HG03342 (cell line): Measurements from ENCODE around the gene LIN28B.

Source experiments
- ATAC-seq: cut with Tn5 transposase; IDR thresholded peaks from one replicate; pipeline ENCODE4 v1.9.1; 2021; ENCODE audit warnings: mild to moderate bottlenecking, moderate library complexity; ENCODE audit not compliant: unreplicated experiment

Gene LIN28B

DNA sequence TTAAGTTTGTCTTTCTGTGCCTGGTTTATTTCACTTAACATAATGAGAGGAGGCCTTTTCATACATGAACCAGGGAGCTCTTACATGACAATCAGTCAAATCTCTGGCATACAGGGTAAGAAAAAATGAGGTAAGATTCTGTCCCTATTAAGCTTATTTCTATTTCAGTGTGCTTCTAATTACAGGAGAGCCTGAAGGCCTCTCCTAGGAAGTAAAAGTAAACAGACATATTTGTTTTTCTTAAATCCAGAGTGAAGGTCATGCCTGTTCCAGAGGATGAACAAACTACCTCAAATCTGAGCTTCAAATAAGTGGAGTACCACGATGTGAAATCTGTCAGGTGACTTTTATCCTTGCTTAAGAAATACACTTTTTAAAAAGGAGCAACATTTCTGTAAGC lies 150.3 kb downstream of the LIN28B start:
- no peak for ATAC-seq

DNA sequence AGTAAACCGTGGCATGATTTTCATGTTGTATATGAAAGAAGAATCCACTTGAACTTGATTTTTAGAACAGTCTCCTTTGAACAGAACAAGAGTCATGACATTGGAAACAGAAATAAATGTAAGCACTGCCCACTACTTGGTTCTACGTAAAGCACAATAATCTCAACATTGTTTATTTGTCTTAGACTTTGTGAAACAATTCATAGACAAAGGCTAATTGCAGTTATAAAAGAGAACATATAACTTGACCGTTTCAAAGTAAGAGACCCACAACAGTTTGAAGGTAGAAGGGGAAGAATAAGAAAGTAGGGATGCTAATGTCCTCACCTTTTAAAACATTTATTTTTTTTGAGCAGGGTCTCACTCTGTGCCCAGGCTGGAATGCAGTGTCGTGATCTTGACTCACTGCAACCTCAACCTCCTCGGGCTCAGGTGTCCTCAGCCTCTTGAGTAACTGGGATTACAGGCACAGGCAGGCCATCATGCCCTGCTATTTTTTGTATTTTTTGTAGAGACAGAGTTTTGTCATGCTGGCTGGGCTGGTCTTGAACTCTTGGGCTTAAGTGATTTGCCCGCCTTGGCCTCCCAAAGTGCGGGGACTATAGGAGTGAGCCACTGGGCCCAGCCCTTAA lies 151.8 kb downstream of the LIN28B start:
- no peak for ATAC-seq

DNA sequence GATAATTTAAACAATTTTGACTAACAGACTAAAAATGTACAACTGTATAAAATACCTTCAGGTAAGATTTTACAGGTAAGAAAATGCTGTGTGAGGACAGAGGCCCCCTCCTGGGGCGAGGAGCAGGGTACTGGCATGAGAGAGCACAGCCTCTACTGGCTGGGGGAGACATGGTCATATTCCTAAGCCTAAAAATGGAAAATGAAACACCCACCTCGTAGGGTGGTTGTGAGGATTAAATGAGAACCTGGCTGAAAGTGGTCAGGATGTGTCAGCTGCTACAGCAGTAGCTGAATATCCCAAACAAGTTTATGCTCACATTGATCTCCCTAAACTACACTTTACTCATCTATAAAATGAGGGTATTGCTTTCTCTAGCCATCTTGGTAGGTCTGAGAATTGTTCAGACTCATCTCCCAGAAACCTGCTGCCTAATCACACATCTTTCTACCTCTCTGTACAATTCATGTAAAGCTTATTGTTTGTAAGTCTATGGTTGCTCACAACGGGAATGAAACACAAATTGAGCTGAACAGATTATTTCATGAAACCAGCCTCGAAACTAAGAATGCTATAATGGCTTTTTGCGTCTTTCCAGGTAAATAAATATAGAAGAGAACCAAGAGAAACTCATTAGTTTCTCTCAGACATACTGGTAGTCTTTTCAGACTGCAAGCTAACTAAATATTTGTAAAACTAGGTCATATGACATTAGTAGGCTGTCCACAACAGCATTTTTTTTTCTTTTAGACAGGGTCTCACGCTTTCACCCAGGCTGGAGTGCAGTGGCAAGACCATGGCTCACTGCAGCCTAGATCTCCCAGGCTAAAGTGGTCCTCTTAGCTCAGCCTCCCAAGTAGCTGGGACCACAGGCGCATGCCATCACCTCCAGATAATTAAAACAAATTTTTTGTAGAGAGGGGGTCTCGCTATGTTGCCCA lies 153.3 kb downstream of the LIN28B start:
- ATAC-seq = no peak

DNA sequence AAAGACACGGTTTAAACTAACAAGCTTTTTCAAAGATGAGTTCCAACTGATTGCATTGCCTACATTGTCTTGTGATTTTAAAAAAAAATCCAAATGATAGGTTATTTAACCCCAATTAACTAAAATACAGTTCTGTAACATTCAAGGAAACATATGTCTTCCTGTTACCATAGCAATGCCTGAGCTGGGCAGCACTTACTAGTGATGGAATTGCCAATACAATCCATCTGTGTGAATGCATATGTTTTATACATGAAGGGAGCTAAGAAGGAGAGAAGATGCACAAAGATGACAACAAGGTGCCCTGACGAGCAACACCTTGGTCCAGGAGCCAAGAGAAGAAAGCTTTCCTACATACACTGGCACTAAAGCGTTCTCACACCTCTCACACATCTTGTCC lies 154.2 kb downstream of the LIN28B start:
- no peak for ATAC-seq

DNA sequence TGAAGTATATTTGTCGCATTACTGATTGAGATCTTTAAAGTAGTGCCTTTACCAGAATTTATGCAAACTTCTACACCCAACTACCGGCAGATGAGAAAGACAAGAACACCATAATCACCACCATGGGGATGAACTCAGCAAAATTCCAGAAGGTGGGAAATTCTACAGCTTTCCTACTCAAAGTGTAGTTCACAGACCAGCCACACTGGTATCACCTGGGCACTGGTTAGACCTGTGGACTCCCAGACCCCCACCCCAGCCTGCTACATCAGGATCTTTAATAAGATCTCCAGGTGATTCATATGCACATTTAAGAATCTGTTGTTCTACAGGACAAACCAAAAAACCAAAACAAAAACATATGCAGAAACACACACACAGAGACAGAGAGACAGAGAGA lies 155.0 kb downstream of the LIN28B start:
- no peak for ATAC-seq

DNA sequence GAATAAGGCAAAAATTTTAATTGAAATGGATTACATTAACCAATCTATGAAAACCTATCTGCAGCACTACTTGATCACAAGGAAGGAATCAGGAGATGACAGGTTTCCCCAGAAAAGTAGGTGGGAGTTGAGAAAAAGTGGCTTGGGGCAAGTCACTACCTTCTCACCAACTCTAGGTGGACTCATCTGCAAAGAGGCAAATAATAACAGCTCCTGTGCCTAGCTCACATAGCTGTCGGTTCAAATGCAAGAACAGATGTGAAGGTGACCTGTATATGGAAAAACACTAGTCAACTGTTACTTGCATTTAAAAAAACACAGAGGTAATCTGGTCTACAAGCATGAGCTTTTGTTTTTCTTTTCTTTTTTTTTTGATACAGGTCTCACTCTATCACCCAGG lies 155.7 kb downstream of the LIN28B start:
- no peak for ATAC-seq

DNA sequence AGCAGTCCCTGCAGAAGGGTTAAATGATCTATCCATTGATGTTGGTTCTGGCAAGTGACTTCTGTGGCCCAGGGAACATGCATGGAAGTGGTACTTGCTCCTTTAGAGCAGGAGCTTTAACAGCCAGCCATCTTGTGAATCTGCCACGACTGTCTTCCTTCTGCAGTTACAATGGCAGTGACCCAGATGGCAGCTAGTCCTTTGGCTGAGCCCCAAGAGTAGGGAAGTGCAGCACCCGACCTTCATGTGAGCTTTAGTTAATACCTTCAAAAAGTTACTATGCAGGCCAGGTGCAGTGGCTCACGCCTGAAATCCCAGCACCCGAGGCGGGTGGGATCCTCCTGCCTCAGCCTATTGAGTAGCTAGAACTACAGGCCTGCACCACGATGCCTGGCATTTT lies 156.5 kb downstream of the LIN28B start:
- ATAC-seq = no peak

DNA sequence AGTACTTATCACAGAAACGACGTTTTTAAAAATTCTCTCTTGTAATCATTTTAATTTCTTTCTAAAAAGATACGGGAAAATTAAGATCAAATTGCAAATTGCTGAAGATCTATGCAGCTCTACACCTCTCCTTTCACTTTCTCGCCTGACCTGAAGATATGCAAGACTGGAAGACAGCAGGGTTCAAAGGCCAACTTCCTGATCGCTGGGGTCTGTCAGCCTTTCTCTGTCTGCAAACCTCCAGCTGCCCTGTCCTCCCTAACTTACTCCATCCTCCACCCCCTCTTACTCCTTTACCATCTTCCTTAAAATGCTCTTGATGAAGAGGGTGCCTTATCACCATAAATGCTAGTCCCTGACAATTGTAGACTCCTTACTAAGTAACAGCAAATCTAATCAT lies 159.2 kb downstream of the LIN28B start:
- no peak for ATAC-seq

DNA sequence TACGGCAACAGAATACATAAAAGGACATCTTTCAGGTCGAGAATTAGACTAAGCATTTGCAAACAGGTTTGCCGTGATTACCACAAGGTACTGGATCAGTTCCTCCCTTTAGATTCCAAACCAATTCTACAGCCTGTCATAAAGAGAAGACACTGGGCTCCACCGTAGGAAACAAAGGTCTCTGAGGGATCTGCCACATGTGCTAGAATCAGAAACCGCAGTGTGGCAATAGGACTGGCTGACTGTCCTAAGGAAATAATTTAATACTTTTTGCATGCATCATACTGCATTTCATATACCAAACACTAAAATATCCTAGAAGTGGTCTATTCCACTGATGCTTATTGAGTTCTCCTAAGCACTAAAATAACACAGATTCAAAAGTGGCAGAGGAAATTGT lies 163.7 kb downstream of the LIN28B start:
- ATAC-seq = no peak

DNA sequence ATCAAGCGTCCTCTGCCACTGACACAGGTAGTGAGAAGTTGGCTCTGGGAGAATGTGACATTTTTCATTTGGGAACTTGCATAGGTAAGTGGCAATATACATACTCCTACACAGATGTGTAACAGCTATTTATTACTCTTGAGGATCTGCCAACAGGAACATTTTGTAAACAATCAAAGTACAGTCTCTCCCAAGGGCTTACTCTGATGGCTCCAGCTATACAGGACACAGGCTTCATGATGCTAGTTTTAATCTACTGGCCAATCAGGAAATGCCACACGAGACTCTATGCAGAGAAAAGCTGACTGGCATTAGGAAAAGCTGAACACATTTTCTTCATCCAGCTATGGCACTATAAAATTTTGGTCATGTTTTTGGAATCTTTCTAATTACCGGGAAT lies 165.1 kb downstream of the LIN28B start:
- ATAC-seq = no peak

DNA sequence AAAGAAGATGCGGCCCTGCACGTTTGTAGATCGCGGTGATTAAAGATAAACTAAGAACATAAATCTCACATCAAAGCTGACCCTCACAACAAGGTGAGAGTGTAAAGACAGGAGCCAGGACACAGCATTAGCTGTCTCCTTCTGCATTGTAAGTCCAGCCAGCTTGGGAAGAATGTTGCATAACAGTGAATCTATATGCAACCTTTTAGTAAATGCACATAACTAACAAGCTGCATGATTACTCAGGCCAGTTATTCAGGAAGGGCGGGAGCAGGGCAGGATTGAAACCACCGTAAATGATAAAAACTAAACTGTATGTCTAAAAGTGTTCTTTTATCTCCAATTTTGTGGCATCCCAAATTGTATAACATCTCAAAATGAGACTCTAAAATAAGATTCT lies 165.8 kb downstream of the LIN28B start:
- no peak for ATAC-seq
